Muscle layer of duodenum (tissue), 2 donors: ENCODE data around the gene PRDM2.

Experiments
- H3K27ac ChIP-seq: one replicate; pipeline ENCODE4 v1.7.0; 2013; ENCODE audit warnings: mild to moderate bottlenecking, low read length
- H3K27me3 ChIP-seq: one replicate; pipeline ENCODE4 v1.7.0; 2013; ENCODE audit warnings: low read depth, mild to moderate bottlenecking, control low read depth, low read length
- H3K36me3 ChIP-seq, 2 donors: one replicate each; pipeline ENCODE4 v1.7.0; 2013; ENCODE audit warnings: low read length in 2 of 2, control low read depth in 1 of 2, mild to moderate bottlenecking in 1 of 2; ENCODE audit not compliant: insufficient read depth in 2 of 2, control insufficient read depth in 1 of 2
- H3K4me1 ChIP-seq, 2 donors: one replicate each; pipeline ENCODE4 v1.7.0; 2013; ENCODE audit warnings: low read length in 2 of 2, mild to moderate bottlenecking in 2 of 2, control low read depth in 1 of 2, moderate library complexity in 1 of 2; ENCODE audit not compliant: insufficient read depth in 2 of 2, control insufficient read depth in 1 of 2
- H3K4me3 ChIP-seq, 2 donors: one replicate each; pipeline ENCODE4 v1.7.0; 2013; ENCODE audit warnings: low read length in 2 of 2, low read depth in 1 of 2, mild to moderate bottlenecking in 1 of 2
- H3K9me3 ChIP-seq, 2 donors: one replicate each; pipeline ENCODE4 v1.7.0; 2013; ENCODE audit warnings: low read length in 2 of 2, control low read depth in 1 of 2, mild to moderate bottlenecking in 1 of 2; ENCODE audit not compliant: control insufficient read depth in 1 of 2
- donor health status: healthy.

The PRDM2 gene

DNA sequence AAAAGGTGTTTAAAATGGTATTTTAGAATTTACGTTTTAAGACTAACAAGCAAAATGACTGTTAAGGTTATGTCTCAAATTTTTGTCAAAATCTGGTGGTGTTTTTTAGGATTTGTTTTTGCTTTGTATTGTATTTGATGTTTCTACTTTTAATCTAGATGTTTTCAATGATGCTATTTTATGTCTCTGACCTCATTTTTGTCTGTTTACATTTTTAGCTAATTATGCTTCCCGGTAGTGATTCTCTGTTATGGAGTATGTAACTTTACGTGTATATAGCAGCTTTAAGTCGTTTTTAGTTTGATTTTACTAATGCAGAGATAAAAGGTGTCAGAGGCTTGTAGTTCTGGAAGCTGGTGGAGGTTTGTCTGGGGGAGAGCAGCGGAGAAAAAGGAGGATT, 71.8 kb downstream of the PRDM2 start:
- H3K4me1 ChIP-seq, result peaks cover 0 to 6% of the 10 kb centered on the region in 2 donors
- no peaks in the 10 kb centered on the region for H3K27me3 ChIP-seq
- H3K9me3 ChIP-seq, result no peaks in the 10 kb centered on the region
- H3K4me3 ChIP-seq, result no peak overlapping the region
- H3K36me3 ChIP-seq, result peaks cover 20 to 22% of the 10 kb centered on the region in 2 donors
- H3K27ac ChIP-seq, result no peak overlapping the region

DNA sequence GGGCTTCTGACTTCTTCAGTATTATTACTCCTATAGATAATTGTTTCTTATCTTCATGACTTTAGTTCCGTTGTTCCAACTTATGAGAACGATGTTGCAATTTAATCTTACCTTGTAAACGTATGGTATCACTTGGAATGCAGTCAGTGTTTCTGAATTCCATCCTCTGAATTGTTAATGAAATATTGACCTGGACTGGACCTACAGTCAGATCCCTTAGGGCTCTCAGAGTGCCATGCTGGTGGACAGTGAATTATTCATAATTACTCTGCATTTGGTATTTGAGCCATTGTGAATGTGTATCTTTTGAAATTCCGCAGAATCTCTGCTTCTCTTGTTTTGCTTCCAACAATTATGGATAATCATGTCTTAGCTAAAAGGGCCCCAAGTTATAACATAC, 72.3 kb downstream of the PRDM2 start:
- Histone ChIP-seq H3K27me3 (no peaks in the 10 kb centered on the region), H3K36me3 (peaks cover 23 to 28% of the 10 kb centered on the region in 2 donors), H3K27ac (no peak overlapping the region), H3K4me1 (peaks cover 0 to 6% of the 10 kb centered on the region in 2 donors), H3K9me3 (no peaks in the 10 kb centered on the region), H3K4me3 (no peak overlapping the region)

DNA sequence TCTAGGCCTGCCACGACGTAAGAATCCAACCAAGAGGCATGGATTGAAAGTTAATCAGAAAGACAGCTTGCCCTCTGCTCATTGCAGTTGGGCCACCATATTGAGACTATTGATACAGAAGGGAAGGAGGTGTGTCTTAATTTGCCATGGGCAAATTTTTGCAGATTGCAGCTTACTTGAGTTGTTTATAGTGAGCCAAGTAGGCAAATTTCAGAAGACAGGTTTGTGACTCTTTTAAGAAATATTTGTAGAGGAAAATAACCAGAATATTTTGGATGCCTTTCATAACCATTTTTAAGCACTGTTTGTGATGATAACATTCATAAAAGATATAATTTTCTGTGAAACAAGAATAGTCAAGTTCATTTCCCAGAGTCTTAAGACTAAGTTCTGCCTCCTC, 74.1 kb downstream of the PRDM2 start:
- no peaks in the 10 kb centered on the region for H3K27me3 ChIP-seq
- H3K27ac ChIP-seq, result no peak overlapping the region
- H3K9me3 ChIP-seq, result no peaks in the 10 kb centered on the region
- H3K4me3 ChIP-seq, result no peak overlapping the region
- H3K4me1 ChIP-seq, result peaks cover 0 to 6% of the 10 kb centered on the region in 2 donors
- peaks cover 38 to 45% of the 10 kb centered on the region in 2 donors for H3K36me3 ChIP-seq

DNA sequence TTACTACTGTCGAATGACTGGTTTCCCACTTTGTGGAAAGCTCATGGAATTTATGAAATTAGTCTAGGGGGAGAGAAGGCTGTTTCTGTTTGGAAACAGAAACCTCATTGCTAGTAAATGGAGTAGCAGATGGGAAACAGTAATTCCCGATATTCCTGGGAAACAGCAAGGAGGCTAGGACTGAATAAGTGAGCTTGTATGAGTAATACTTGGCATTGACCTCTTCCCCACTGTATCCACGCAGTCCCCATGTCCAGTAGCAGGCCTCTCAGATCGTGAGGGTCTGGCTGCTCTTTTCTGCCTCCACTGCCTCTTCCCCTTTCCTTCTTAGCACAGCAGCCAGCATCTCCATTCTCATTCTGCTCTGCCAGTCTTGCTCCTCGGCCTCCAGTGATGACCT, 75.5 kb downstream of the PRDM2 start:
- Histone ChIP-seq H3K4me3 (no peak overlapping the region), H3K4me1 (peaks cover 0 to 6% of the 10 kb centered on the region in 2 donors), H3K36me3 (peaks cover 51 to 53% of the 10 kb centered on the region in 2 donors), H3K27me3 (no peaks in the 10 kb centered on the region), H3K9me3 (no peaks in the 10 kb centered on the region), H3K27ac (no peak overlapping the region)

DNA sequence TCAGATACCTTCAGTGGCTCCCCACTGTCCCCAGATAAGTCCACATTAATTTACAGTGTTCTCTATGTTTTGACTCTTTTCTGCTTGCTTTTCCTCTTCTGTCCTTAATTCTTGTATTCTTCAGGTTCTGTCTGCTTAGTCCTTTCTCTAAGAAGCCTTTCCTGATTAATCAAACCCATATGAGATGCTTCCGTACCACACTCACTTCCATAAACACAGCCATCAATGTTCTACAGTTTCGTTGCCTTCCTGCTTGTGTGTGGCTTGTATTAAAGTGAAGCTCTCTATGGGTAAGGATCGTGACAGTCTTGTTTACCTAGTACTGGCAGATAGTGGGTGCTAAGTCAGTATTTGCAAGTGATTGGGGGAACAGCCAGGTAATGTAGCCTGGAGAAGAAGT, 75.9 kb downstream of the PRDM2 start:
- Histone ChIP-seq H3K36me3 (peaks cover 51 to 56% of the 10 kb centered on the region in 2 donors), H3K27ac (no peak overlapping the region), H3K4me3 (no peak overlapping the region), H3K9me3 (no peaks in the 10 kb centered on the region), H3K27me3 (no peaks in the 10 kb centered on the region), H3K4me1 (peaks cover 0 to 6% of the 10 kb centered on the region in 2 donors)

DNA sequence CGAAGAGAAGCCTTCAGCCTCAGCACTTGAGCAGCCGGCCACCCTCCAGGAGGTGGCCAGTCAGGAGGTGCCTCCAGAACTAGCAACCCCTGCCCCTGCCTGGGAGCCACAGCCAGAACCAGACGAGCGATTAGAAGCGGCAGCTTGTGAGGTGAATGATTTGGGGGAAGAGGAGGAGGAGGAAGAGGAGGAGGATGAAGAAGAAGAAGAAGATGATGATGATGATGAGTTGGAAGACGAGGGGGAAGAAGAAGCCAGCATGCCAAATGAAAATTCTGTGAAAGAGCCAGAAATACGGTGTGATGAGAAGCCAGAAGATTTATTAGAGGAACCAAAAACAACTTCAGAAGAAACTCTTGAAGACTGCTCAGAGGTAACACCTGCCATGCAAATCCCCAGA, 78.4 kb downstream of the PRDM2 start:
- Histone ChIP-seq H3K4me1 (peaks cover 0 to 20% of the 10 kb centered on the region in 2 donors), H3K27me3 (no peaks in the 10 kb centered on the region), H3K36me3 (peaks cover 56 to 65% of the 10 kb centered on the region in 2 donors)

DNA sequence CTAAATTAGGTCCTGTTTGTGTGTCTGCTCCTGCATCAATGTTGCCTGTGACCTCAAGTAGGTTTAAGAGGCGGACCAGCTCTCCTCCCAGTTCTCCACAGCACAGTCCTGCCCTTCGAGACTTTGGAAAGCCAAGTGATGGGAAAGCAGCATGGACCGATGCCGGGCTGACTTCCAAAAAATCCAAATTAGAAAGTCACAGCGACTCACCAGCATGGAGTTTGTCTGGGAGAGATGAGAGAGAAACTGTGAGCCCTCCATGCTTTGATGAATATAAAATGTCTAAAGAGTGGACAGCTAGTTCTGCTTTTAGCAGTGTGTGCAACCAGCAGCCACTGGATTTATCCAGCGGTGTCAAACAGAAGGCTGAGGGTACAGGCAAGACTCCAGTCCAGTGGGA, 79.9 kb downstream of the PRDM2 start:
- no peaks in the 10 kb centered on the region for H3K27me3 ChIP-seq
- H3K27ac ChIP-seq, result no peak overlapping the region
- H3K9me3 ChIP-seq, result no peaks in the 10 kb centered on the region
- H3K4me3 ChIP-seq, result no peak overlapping the region
- H3K36me3 ChIP-seq, result peaks cover 51 to 58% of the 10 kb centered on the region in 2 donors
- peaks cover 0 to 25% of the 10 kb centered on the region in 2 donors for H3K4me1 ChIP-seq

More for the DNA sequence above, 78.4 kb downstream of the PRDM2 start:
- H3K9me3 ChIP-seq, result no peaks in the 10 kb centered on the region
- no peak overlapping the region for H3K27ac ChIP-seq
- no peak overlapping the region for H3K4me3 ChIP-seq

DNA sequence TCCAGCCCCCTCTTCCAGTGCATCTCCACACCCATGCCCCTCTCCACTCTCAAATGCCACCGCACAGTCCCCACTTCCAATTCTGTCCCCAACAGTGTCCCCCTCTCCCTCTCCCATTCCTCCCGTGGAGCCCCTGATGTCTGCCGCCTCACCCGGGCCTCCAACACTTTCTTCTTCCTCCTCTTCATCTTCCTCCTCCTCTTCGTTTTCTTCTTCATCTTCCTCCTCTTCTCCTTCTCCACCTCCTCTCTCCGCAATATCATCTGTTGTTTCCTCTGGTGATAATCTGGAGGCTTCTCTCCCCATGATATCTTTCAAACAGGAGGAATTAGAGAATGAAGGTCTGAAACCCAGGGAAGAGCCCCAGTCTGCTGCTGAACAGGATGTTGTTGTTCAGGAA, 80.8 kb downstream of the PRDM2 start:
- Histone ChIP-seq H3K36me3 (peaks cover 46 to 52% of the 10 kb centered on the region in 2 donors), H3K9me3 (no peaks in the 10 kb centered on the region), H3K4me1 (peaks cover 0 to 25% of the 10 kb centered on the region in 2 donors), H3K27me3 (no peaks in the 10 kb centered on the region), H3K27ac (no peak overlapping the region), H3K4me3 (no peak overlapping the region)

DNA sequence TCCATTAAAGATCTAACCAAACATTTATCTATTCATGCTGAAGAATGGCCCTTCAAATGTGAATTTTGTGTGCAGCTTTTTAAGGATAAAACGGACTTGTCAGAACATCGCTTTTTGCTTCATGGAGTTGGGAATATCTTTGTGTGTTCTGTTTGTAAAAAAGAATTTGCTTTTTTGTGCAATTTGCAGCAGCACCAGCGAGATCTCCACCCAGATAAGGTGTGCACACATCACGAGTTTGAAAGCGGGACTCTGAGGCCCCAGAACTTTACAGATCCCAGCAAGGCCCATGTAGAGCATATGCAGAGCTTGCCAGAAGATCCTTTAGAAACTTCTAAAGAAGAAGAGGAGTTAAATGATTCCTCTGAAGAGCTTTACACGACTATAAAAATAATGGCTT, 81.2 kb downstream of the PRDM2 start:
- Histone ChIP-seq H3K4me1 (peaks cover 0 to 25% of the 10 kb centered on the region in 2 donors), H3K27me3 (no peaks in the 10 kb centered on the region), H3K9me3 (no peaks in the 10 kb centered on the region), H3K27ac (no peak overlapping the region), H3K36me3 (peaks cover 42 to 48% of the 10 kb centered on the region in 2 donors), H3K4me3 (no peak overlapping the region)

DNA sequence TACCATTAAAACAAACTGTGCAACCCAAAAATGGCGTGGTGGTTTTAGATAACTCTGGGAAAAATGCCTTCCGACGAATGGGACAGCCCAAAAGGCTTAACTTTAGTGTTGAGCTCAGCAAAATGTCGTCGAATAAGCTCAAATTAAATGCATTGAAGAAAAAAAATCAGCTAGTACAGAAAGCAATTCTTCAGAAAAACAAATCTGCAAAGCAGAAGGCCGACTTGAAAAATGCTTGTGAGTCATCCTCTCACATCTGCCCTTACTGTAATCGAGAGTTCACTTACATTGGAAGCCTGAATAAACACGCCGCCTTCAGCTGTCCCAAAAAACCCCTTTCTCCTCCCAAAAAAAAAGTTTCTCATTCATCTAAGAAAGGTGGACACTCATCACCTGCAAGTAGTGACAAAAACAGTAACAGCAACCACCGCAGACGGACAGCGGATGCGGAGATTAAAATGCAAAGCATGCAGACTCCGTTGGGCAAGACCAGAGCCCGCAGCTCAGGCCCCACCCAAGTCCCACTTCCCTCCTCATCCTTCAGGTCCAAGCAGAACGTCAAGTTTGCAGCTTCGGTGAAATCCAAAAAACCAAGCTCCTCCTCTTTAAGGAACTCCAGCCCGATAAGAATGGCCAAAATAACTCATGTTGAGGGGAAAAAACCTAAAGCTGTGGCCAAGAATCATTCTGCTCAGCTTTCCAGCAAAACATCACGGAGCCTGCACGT, 82.1 kb downstream of the PRDM2 start:
- Histone ChIP-seq H3K4me1 (peaks cover 0 to 25% of the 10 kb centered on the region in 2 donors), H3K27ac (no peak overlapping the region), H3K27me3 (no peaks in the 10 kb centered on the region), H3K9me3 (no peaks in the 10 kb centered on the region), H3K4me3 (peak overlapping the region in 1 of 2 donors; percentile 11), H3K36me3 (peaks cover 39% of the 10 kb centered on the region in 2 donors)

DNA sequence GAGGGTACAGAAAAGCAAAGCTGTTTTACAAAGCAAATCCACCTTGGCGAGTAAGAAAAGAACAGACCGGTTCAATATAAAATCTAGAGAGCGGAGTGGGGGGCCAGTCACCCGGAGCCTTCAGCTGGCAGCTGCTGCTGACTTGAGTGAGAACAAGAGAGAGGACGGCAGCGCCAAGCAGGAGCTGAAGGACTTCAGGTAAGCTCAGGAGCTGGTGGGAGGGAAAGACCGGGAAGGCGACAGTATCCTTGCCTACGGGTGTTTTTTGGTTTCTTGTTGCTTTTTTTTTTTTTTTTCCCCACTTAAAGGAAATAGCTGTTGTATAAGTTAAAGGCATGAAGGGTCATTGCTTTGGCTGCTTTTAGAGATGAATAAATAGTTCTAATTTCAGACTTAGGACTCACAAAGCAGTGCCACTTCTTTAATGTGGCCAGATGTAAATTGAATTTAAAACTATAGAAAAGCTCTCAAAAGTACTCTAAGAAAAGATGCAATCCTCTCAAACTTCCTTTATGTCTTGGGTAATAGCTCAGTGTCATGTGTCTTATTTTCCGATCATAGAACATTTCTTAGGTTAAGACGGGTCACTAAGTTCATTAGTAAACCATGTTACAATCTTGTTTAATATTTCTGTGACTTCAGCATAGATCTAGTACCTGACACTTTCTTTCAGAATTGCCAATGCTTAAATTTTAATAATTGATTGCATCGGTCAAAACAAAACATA, 82.8 kb downstream of the PRDM2 start:
- Histone ChIP-seq H3K4me1 (peaks cover 0 to 25% of the 10 kb centered on the region in 2 donors), H3K4me3 (peak overlapping the region in 1 of 2 donors; percentile 11), H3K9me3 (no peaks in the 10 kb centered on the region), H3K27ac (no peak overlapping the region), H3K36me3 (peaks cover 33 to 37% of the 10 kb centered on the region in 2 donors), H3K27me3 (no peaks in the 10 kb centered on the region)
